GM12878 (cell line): ENCODE measurements around the gene IZUMO3. TPM values are rescaled to one million over a fixed set of nuclear protein-coding genes. Genes with fewer than 3 reads are reported as not detected.

Experiments used
- ATAC-seq: fragments of 200-7000 bp; cut with Tn5 transposase; 3 replicates; pipeline ENCODE4 v1.9.1; 2020; ENCODE audit warnings: mild to moderate bottlenecking, moderate library complexity
- BruUV-seq: library from RNA; stranded (reverse); fragments of 400-500 nt; replicated peaks from 2 replicates; lab custom pipeline; 2021; lab: Mats Ljungman, UMichigan
- CTCF ChIA-PET: fragments of 300-600 bp; sonication (Branson Sonifier 250); formaldehyde crosslinking; extraction: SDS; loops from one replicate; lab custom pipeline; 2021; ENCODE audit warnings: inconsistent platforms; lab: Yijun Ruan, JAX
- POLR2A ChIA-PET: fragments of 350-600 bp; formaldehyde crosslinking; extraction: SDS; loops from one replicate; lab custom pipeline; 2021; ENCODE audit warnings: inconsistent platforms; lab: Charles Lee
- RAD21 ChIA-PET: fragments of 300-600 bp; sonication (Branson Sonifier 250); formaldehyde crosslinking; loops from one replicate; lab custom pipeline; 2023; ENCODE audit warnings: antibody characterized with exemption; ENCODE audit not compliant: unreplicated experiment; lab: Charles Lee
- SMC1A ChIA-PET: fragments of 300-600 bp; sonication (Branson Sonifier 250); formaldehyde crosslinking; loops from one replicate; lab custom pipeline; 2023; ENCODE audit not compliant: unreplicated experiment, uncharacterized antibody; lab: Charles Lee
- DNase-seq: peaks from one replicate; pipeline ENCODE4 v3.0.0-alpha.2; 2011; ENCODE audit warnings: low read depth, low spot score
- FAIRE-seq: peaks from 3 replicates; lab custom pipeline; 2011; peaks lifted over from hg19 to GRCh38; lab: Jason Lieb, UNC
- H2AFZ ChIP-seq: 2 replicates; pipeline ENCODE4 v1.6.0; 2011; ENCODE audit warnings: low read depth, low read length, control low read depth; ENCODE audit not compliant: control insufficient read depth
- H3K27ac ChIP-seq: 2 replicates; pipeline ENCODE4 v1.5.1; 2011; ENCODE audit warnings: control low read depth; ENCODE audit not compliant: control insufficient read depth, insufficient read depth
- H3K27me3 ChIP-seq, 2 experiments: replicated peaks in 1 of 2; 2 replicates each; pipeline versions ENCODE4 v1.6.0 to v1.6.1; 2011; ENCODE audit warnings: low read length in 1 of 2; ENCODE audit not compliant: control insufficient read depth in 2 of 2, insufficient read depth in 2 of 2
- H3K36me3 ChIP-seq, 2 experiments: 2 replicates each; pipeline ENCODE4 v1.5.1; 2011; ENCODE audit warnings: low read length in 1 of 2; ENCODE audit not compliant: control insufficient read depth in 2 of 2, insufficient read depth in 2 of 2
- H3K4me1 ChIP-seq: 2 replicates; pipeline ENCODE4 v1.6.1; 2011; ENCODE audit warnings: mild to moderate bottlenecking, low read length, moderate library complexity, mixed read lengths; ENCODE audit not compliant: control insufficient read depth, insufficient read depth
- H3K4me2 ChIP-seq: 2 replicates; pipeline ENCODE4 v1.6.0; 2011; ENCODE audit warnings: control low read depth; ENCODE audit not compliant: control insufficient read depth, insufficient read depth
- H3K4me3 ChIP-seq: fragments of 200-600 bp; sonication (generic); 2 replicates; pipeline ENCODE4 v1.5.1; 2016
- H3K79me2 ChIP-seq: 2 replicates; pipeline ENCODE4 v1.6.0; 2011; ENCODE audit warnings: low read length; ENCODE audit not compliant: control insufficient read depth, insufficient read depth
- H3K9ac ChIP-seq: 2 replicates; pipeline ENCODE4 v1.8.0; 2011; ENCODE audit warnings: low read length, control low read depth, mixed read lengths; ENCODE audit not compliant: control insufficient read depth, insufficient read depth
- H3K9me3 ChIP-seq: replicated peaks from 3 replicates; pipeline ENCODE4 v1.5.1; 2011; ENCODE audit warnings: mild to moderate bottlenecking, low read length; ENCODE audit not compliant: control insufficient read depth, insufficient read depth
- H4K20me1 ChIP-seq: 2 replicates; pipeline ENCODE4 v1.6.0; 2011; ENCODE audit not compliant: control insufficient read depth, insufficient read depth
- CBFB ChIP-seq: IDR thresholded peaks from 2 replicates; pipeline ENCODE4 v1.6.1; 2016; ENCODE audit warnings: antibody characterized with exemption, low read depth
- EZH2 ChIP-seq: IDR thresholded peaks from 2 replicates; pipeline ENCODE4 v1.6.1; 2012; ENCODE audit warnings: low read depth, mild to moderate bottlenecking, control low read depth, inconsistent platforms, low read length, borderline replicate concordance; ENCODE audit not compliant: control insufficient read depth
- JUND ChIP-seq: IDR thresholded peaks from 2 replicates; pipeline ENCODE4 v1.6.1; 2012; ENCODE audit warnings: low read depth, mild to moderate bottlenecking, low read length, improper control_type of control experiment, moderate library complexity
- NR2C2 ChIP-seq: IDR thresholded peaks from 2 replicates; pipeline ENCODE4 v1.6.1; 2011; ENCODE audit warnings: borderline replicate concordance, low read depth; ENCODE audit not compliant: control insufficient read depth, insufficient read length
- PKNOX1 ChIP-seq: fragments of 450-650 bp; IDR thresholded peaks from 2 replicates; pipeline ENCODE4 v1.6.1; 2016; ENCODE audit warnings: mild to moderate bottlenecking
- ZBED1 ChIP-seq: IDR thresholded peaks from 2 replicates; pipeline ENCODE4 v1.6.1; 2016; ENCODE audit warnings: borderline replicate concordance
- WGBS: methylation state at CpG from one replicate; pipeline ENCODE4 v1.1.6; 2016; ENCODE audit warnings: low lambda C conversion rate; ENCODE audit not compliant: insufficient replicate concordance, insufficient coverage; ENCODE audit errors: missing lambda C conversion rate; 5-methylcytosine and 5-hydroxymethylcytosine counted together
- in situ Hi-C: fragments of 300-500 bp; cut with MboI; formaldehyde crosslinking; loops from 9 replicates; pipeline ENCODE4 v1.14.3; 2018; ENCODE audit warnings: mixed read lengths
- intact Hi-C: fragments of 100-400 bp; cut with micrococcal nuclease; formaldehyde crosslinking; loops from one replicate; pipeline ENCODE4 v1.14.2; 2022; ENCODE audit not compliant: unreplicated experiment
- polyA plus RNA-seq, 11 experiments: library from polyadenylated mRNA; depleted of rRNA in 4 of 11; unstranded in 6 of 11; stranded (reverse) in 5 of 11; fragments of >200 nt; fragmentation: Nextera tagmentation in 4 of 11; fragmentation: Illumina TruSeq in 1 of 11; extraction: Ambion mirVana in 4 of 11; extraction: Trizol in 1 of 11; gene quantifications; 1 replicate in 1 of 11; 2 replicates in 10 of 11; pipeline versions ENCODE4 v1.2.1 to v1.2.3, GENCODE V29; 2011 to 2016; ENCODE audit warnings: inconsistent platforms in 2 of 11, missing spikeins in 2 of 11, low read depth in 1 of 11
- total RNA-seq, 4 experiments: library from RNA; depleted of rRNA in 3 of 4; stranded (reverse); fragments of >200 nt in 3 of 4; fragmentation: Illumina TruSeq in 1 of 4; extraction: Trizol in 1 of 4; gene quantifications; 2 replicates each; pipeline versions ENCODE4 v1.2.1 to v1.2.3, GENCODE V29; 2013 to 2021
- TF ChIP-seq, protein P1 (sequence below): IDR thresholded peaks from 2 replicates; pipeline ENCODE4 v1.6.1; 2011; ENCODE audit warnings: low read depth, low read length, improper control_type of control experiment, borderline replicate concordance

The IZUMO3 gene
- total and polyA plus RNA-seq, 10 of the 15 experiments (the other 5 are each of a cell fraction or from before 2014, with no cell fraction given): not detected

- Histone ChIP-seq H3K36me3 (no peaks in the 10 kb centered on the region), H3K4me3 (no peak overlapping the region), H3K79me2 (no peaks in the 10 kb centered on the region), H3K27me3 (no peaks in the 10 kb centered on the region), H3K27ac (no peak overlapping the region), H2AFZ (no peak overlapping the region), H3K4me1 (no peaks in the 10 kb centered on the region), H3K9ac (no peak overlapping the region), H4K20me1 (no peaks in the 10 kb centered on the region), H3K4me2 (no peak overlapping the region), H3K9me3 (no peaks in the 10 kb centered on the region)
- FAIRE-seq (no peak), ATAC-seq (no peak), DNase-seq (no peak)
- SMC1A ChIA-PET: interaction anchor here (0.8 to 1.1 kb wide), 2 partner anchors 10 to 31 kb away, joined by 4 to 6 read pairs; no protein-coding TSS in a partner anchor
- POLR2A ChIA-PET: no interaction called here
- CTCF ChIA-PET: no interaction called here
- intact Hi-C loops: no loop called here
- WGBS: 0% methylated on average over 1 of the region's 1 CpG
- RAD21 ChIA-PET: no interaction called here
- TF ChIP-seq CBFB (no peak), NR2C2 (no peak), JUND (no peak), EZH2 (no peak), ZBED1 (no peak), PKNOX1 (no peak)
- TF ChIP-seq, protein P1, sequence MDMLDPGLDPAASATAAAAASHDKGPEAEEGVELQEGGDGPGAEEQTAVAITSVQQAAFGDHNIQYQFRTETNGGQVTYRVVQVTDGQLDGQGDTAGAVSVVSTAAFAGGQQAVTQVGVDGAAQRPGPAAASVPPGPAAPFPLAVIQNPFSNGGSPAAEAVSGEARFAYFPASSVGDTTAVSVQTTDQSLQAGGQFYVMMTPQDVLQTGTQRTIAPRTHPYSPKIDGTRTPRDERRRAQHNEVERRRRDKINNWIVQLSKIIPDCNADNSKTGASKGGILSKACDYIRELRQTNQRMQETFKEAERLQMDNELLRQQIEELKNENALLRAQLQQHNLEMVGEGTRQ: no peak
- BruUV-seq: no TSS peak
- in situ Hi-C loops: loop anchor here (10.0 kb wide), 1 partner anchor 58 kb away; no protein-coding TSS in a partner anchor
These were observed 43.3 kb downstream of the IZUMO3 start for GRCh38 chr9:24502206-24502937.
